ENCODE measurements around the gene DYNC1LI1.

- TF ChIP-seq RBFOX2 (IDR thresholded peaks at IDR 0.05; ENCODE audit: low read depth, low read length) = no peak
- TF ChIP-seq HDAC6 (IDR thresholded peaks at IDR 0.05; ENCODE audit: low read depth, low read length) = no peak
- no peak for TF ChIP-seq CTCF (IDR thresholded peaks at IDR 0.05 in 2 of 3, conservative IDR thresholded peaks at IDR 0.05 in 1 of 3; ENCODE audit: insufficient read depth in 2 of 3, low read depth in 1 of 3, low read length in 3 of 3)
- TF ChIP-seq CBX2 (IDR thresholded peaks at IDR 0.05; ENCODE audit: insufficient read depth, low read length, poor library complexity, severe bottlenecking) = no peak
- no peak for TF ChIP-seq POLR2A (conservative IDR thresholded peaks at IDR 0.05)
- TF ChIP-seq ZNF121 (CRISPR knock-in tag; conservative IDR thresholded peaks at IDR 0.05) = no peak
- no peak for TF ChIP-seq CREM (IDR thresholded peaks at IDR 0.05; ENCODE audit: low read depth)
- no peak for TF ChIP-seq USF1 (CRISPR knock-in tag; IDR thresholded peaks at IDR 0.05)
- TF ChIP-seq THRA (IDR thresholded peaks at IDR 0.05) = no peak
- TF ChIP-seq RBM39 (optimal IDR thresholded peaks at IDR 0.05; ENCODE audit: low read depth, low read length) = no peak
- no peak for TF ChIP-seq YY1 (IDR thresholded peaks at IDR 0.05; ENCODE audit: borderline replicate concordance in 1 of 3, control insufficient read depth in 1 of 3, extremely low read depth in 1 of 3, insufficient read depth in 3 of 3, insufficient read length in 1 of 3, insufficient replicate concordance in 2 of 3, low read depth in 1 of 3, low read length in 2 of 3)
Measured at GRCh38 chr3:32577581-32578556, 7.2 kb upstream of the DYNC1LI1 start.

Data from K562 (cell line).